NCI-H345 (cell line): ENCODE data around the gene ANKFN1.

Experiments used
- DNase-seq: peaks from one replicate; lab custom pipeline; 2025; lab: John Stamatoyannopoulos, UW

The ANKFN1 gene

DNA sequence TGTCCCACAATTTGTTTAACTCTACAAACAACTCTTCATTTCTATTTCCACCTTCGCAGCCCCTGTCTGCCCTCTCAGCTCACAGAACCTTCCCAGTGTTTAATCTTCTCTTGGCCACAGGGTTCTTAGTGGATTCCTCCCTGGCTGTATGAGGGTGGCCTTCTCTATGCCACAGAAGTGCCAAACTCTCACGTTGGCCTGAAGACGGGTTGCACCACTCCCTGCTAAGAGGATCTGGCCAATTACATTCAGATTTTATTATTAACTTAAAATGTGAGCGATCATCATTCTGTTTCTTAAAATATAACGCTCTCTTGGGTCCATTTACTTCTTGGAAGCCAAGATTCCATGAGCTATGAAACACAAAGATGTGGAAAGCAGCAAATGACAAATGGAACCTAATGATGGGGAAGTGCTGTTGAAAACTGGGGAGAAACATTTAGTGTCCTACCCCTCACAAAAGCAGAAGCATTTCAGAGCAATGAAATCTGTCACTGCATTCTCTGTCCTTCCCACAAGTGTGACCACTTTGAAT is 348.9 kb downstream of the ANKFN1 start:
- DNase-seq, result no peak

DNA sequence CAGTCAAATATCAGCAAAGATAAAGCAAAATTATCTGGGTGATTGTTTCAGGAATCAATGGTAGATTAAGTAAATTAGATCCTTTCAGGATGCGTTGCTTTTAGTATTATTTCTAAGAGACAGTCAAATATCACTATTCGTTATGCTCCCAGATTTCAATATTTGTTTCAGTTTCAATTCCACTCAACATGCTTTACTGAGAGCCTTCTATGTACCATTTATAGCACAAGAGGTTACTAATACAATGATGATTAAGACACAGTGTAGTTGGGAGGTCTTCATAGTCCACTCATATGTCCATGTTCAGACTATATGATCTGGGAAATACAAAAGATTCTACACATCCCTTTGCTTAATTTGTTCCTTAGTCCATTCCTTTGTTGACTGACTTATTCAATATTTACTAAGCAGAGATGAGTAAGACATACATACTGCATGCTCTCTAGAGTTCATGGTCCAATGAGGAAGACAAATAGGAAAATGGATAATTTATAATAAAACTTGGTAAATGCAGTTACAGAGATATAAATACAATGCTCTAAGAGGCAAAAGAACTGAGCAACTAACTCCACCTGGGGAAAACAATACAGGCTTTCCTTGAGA is 352.0 kb downstream of the ANKFN1 start:
- DNase-seq, result no peak

DNA sequence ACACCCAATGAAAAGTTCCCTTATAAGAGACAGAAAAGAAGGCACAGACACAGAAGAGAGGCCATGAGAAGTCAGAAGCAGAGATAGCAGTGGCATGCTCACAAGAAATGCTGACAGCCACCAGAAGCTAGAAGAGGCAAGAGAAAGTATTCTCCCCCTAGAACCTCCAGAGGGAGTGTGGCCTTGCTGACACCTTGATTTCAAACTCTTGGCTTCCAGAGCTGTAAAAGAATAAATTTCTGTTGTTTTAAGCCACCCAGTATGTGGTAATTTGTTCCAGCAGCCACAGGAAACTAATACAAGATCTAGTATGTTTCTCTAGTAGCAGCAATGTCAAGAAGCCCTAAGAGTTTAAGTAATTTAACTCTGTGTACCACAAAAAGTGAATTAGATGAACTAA is 353.1 kb downstream of the ANKFN1 start:
- DNase-seq, result no peak

DNA sequence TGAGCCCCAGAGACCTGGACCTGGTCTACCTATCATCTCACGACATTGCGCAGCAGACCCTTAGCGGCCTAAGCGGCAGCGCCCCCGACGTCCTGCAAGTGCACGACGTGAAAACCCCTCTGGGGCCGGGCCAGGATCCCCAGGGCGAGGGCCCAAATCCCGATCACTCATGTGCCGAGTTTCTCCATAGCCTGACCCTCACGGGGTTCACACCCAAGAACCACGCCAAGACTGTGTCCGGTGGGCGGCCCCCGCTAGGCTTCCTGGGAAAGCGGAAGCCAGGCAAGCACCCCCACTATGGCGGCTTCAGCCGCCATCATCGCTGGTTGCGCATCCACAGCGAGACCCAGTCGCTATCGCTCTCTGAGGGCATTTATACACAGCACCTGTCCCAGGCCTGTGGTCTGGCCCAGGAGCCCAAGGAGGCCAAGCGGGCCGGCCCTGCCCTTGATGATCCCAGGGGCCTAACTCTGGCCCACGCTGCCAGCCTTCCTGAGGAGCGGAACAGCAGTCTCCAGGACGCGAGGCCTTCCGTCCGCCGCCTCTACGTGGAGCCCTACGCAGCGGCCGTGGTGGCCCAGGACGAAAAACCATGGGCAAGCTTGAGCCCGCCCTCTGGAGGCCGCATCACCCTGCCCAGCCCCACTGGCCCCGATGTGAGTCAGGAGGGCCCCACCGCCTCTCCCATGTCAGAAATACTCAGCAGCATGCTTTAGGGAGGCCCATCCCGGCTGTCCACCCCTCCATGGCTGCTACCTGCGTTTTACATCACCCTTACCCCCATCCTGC is 357.5 kb downstream of the ANKFN1 start:
- no peak for DNase-seq

DNA sequence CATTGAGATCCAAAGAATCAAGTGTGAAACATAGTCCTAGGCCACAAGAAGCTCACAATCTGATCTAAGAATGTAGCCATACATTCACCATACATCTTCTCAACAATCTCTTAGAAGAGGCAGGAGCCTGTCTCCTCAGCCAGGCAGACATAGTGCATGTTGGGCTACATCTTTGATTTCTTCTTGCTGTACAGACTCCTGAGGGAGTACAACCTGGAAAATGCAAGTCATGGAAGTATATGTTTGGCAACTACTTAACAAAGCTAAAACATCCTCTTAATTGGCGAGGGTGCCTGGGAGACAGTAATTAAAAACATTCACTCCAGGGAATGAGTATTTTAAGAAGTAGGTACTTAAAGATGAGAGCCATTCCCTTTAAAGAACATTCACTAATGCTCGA is 361.0 kb downstream of the ANKFN1 start:
- no peak for DNase-seq

DNA sequence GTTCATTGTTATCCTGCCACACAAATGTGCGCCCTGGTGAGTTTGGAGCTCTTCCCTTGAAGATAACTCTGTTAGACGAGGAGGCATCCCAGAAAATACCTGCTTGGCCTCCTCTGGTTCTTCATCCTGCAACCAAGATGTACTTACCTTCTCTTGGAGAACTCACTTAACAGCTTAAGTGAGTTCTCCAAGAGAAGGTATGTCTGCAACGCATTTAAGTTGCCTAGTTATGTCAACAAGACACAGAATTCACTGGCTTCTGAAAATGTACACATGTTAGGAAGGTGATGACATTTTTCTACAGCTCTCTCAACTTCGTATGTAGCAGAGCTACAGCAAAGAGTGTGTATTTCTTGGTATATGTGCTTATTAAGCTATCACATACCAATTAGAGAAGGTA is 361.6 kb downstream of the ANKFN1 start:
- DNase-seq, result no peak

DNA sequence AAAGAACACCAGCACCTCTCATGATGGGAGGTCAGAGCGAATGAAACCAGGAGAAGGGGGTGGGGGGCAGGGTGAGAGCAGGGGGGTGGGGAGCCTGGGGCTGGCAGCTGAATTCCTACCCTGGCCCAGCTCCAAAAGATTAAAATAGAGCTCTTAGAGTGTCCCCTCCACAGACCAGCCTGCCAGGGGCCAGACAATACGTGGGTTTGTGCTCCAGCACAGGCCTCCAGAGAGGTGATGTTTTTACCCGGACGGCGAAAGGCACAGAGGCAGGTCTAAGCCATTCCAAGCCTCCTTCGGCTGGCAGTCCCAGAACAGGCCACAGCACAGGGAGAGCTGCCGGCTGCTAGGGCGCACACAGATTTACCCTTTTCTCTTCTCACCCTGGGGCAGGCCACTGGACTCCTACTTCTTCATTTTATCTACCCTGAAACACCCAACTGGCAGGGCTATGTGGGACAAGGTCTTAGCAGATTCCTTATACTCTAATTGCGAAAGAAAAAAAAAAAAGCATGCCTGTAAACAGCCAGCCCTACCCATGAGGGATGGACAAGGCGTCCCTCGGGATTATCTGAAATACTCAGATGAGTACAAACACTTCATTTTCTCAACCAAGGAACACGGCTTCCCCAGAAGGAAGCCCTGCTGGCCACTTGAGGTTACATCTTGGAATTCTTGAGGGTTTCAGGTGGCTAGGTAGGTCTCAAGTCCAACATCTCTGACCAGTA is 368.3 kb downstream of the ANKFN1 start:
- no peak for DNase-seq

DNA sequence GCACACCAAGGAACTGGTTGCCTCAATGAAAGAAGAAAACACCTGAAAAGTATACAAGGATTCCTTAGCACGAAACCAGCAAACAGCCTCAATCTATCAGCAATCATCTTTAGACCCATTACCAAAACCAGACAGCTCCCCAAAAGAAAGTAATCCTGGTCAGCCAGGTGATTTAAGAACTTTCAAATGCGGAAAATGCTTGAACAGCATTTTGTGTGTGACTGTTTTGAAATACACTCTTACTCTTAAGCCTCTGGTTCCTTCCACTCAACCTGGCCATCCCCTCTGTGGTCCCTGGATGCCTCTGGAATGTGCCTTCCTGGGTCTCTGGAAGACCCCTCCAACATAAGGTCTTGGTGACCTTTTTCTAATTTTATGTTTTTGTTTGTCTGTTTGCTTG is 369.8 kb downstream of the ANKFN1 start:
- DNase-seq, result no peak

DNA sequence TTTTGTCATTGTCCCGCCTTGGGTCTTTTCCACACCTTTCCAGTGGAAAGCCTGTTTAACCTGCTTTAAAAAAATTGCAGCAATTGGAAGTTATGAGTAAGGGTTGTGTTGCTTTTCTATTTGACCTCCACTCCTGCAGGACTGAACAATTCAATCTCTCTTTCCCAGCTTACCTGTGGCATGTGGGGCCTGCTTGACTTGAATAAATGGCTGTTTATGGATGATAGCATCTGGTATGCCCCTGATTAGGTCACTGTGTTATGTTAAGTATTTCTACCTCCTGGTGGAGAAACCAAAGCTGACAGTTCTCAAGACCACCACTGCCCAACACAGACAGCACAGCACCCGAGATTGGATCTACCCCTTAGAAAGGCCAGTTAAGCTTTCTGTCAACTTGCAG is 375.4 kb downstream of the ANKFN1 start:
- no peak for DNase-seq

DNA sequence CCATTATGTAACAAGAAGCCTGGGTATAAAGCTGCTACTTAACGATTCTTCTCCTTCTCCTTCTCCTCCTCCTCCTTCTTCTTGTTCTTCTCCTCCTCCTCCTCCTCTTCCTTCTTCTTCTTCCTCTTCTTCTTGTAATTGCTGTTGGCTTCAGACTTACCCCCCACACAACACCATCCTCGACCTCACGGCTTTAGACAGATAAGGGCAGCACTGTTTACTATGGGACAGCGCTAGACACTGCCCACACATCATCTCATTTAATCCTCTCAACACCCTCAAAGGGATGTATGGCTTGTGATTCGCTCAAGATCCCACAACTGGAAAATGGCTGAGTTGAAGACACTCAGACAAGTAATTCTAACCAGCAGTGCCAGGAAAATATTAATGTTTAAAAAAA is 379.7 kb downstream of the ANKFN1 start:
- no peak for DNase-seq

DNA sequence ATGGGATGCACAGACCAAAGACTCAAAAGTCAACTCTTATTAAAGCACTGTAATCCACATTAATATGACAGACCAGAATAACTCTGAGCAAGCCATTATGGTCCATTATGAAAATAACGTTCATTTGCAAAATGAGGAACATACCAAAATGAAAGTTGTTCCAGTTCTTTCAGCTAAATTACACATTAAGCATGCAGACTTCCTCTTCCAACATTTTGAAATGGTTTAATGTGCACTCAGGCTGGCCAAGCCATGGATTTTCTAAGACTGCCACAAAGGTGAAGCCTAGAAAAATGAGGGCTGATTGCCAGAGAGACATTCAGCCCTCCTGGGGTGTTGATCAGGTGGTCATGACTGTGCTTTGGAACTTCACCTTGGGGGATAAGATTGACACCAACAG is 383.5 kb downstream of the ANKFN1 start:
- no peak for DNase-seq

DNA sequence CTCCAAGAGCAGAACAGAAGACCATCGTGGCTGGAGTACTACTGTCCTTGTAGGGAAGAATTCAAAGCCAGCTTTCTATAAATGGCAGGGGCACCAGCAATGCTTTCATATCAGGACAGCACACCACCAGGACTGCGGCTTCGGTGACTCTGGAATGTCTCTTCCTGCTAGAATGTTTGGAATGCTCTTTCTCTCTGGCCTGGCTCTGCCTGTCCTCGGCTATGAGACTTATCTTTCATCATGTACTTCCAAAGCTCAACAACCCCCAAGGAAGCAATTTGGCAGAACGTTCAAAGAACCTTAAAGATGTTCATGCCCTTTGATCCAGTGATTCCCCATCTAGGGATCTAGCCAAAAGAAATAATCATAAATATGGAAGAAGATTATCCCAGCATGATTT is 387.6 kb downstream of the ANKFN1 start:
- DNase-seq, result no peak

DNA sequence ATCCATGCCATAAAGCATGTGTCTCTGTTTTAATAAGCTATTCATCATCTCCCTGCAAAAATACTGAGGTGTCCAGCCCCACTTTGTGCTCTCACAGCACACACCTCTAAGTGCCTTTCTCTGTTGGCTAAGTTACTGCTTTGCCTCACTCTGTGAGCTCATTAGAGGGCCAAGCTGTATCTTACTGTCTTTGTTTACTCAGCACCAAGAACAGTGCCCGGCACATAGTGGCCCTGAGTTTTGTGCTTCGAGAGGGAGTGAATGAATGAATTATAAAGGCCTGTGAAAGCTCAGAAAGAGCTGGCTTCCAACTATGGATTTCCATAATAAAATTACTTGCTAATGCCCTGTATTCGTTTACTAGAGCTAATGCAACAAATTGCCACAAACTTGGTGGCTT is 390.0 kb downstream of the ANKFN1 start:
- no peak for DNase-seq

DNA sequence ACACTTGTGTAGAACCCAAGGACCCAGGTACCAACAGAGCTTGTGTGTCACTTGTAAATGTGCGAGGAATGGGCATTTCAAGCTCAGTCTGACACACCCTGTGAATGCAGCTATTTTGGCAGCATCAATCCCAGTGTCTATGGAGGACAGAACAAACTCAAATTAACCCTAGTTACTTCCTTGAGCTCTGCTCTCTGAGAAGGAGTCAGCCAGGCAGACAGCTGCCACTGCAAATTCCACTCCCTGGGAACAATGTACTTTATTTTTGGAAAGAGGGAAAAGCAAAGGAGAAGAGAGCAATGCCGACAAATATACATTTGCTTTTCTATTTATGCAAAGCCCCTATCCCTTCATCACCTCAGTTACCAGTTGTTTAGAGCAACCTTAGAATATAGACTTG is 391.8 kb downstream of the ANKFN1 start:
- no peak for DNase-seq

DNA sequence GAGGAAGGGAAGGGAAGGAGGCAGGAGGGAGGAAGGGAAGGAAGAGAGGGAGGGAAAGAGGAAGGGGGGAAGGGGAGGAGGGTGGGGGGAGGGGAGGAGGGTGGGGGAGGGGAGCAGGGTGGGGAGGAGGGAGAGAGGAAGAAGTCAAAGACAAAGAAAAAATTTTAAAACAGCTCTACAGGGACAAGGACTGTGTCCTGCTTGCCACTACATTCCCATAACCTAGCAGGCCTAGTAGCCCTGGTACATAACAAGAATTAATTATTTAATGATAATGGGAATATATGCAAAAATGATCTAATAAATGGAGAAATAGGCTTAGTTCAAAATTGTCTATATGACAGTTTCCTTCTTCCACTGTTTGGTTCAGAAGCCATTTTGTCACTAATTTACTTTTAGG is 392.7 kb downstream of the ANKFN1 start:
- no peak for DNase-seq

DNA sequence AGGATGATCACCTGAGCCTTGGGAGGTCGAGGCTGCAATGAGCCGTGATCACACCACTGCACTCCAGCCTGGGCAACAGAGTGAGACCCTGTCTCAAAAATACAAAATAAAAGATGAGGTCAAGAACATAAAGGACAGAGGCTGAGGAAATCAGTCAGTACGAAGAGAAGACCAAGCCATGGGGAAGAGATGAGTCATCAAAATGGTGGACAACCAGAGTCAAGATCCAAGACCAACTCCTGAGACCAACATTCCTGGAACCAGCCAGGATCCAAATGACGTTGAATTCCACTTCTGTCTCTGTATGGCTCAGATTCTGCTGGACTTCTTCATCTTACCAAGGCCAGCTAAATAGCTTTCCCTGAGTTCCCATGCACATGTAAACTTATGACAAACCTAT is 395.4 kb downstream of the ANKFN1 start:
- no peak for DNase-seq

DNA sequence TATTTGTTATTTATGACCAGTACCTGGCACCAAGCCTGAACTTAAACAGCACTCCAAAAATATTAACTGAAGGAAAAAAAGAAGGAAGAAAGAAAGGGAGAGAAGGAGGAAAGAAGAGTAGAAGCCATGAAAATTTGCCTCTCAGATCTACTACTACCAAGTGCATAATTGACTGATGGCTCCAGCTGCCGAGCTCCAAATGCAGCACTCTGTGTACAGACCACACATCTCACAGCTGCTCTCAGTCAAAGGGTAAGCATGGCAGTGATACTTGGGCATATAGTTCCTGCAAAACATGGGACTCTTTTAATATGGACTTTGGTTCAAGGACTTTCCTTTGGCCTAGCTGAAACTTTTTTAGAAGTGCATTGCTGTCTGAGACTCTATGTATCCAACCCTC is 396.2 kb downstream of the ANKFN1 start:
- no peak for DNase-seq

DNA sequence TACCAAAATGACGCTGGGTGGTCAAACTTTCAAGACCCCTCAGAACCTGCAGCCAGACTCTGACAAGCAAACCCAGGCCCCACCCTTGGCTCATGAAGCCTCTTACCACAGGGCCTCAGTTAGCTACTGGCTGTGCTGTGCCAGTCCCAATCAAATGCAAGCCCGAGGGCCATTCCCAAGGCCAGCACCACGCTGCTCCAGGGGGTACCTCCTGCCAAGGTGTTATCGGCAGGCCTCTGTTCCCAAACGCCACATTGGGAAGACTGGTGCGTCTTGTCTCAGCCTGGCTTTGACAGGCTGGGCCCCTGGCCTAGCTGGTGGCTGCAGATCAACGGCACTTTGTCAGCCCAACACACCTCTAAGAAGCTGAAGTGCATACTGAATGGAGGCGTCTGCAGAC is 404.4 kb downstream of the ANKFN1 start:
- no peak for DNase-seq

DNA sequence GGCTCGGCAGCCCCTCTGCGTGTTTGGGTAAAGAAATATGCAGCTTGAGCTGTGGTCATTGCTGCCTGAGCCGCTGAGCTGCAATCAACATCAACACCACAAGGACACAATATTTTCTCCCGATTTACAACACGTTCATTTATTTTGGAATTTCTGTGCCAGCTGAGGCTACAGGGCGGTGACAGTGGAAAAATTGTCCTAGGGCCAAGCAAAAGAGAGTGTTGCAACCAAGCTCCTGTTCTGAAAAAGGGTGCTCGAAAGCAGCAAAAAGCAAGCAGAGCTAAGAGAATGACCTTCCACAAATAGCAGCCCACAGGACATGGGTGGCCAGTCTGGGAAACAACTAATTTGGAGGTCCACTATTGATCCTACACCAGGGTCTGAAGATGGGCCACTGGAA is 404.8 kb downstream of the ANKFN1 start:
- DNase-seq, result no peak
